OCI-LY3 (cell line): ENCODE data around the gene EDN1.

ENCODE experiments used
- H2AFZ ChIP-seq: fragments of 200-600, 300-600 bp; shearing (Covaris generic); 2 replicates; pipeline ENCODE4 v1.6.0; 2014; ENCODE audit warnings: antibody characterized with exemption, low read depth, low read length
- H3K27ac ChIP-seq: fragments of 200-600, 300-600 bp; sonication (generic); 2 replicates; pipeline ENCODE4 v1.5.1; 2014; ENCODE audit warnings: mild to moderate bottlenecking, low read length, moderate library complexity, mixed read lengths
- H3K27me3 ChIP-seq: fragments of 200-600, 300-600 bp; sonication (generic); 2 replicates; pipeline ENCODE4 v1.6.1; 2014; ENCODE audit warnings: low read depth, low read length, mixed read lengths
- H3K36me3 ChIP-seq: fragments of 200-600, 300-600 bp; sonication (generic); replicated peaks from 2 replicates; pipeline ENCODE3; 2014; ENCODE audit warnings: low read depth, low read length, mixed read lengths
- H3K4me1 ChIP-seq: fragments of 300-600, 200-600 bp; sonication (generic); 2 replicates; pipeline ENCODE4 v1.6.1; 2014; ENCODE audit warnings: low read length, mixed read lengths
- H3K4me2 ChIP-seq: fragments of 200-600, 300-600 bp; sonication (generic); 2 replicates; pipeline ENCODE4 v1.6.1; 2014; ENCODE audit warnings: low read length, mixed read lengths
- H3K4me3 ChIP-seq: fragments of 300-600, 200-600 bp; sonication (generic); 2 replicates; pipeline ENCODE4 v1.5.1; 2014; ENCODE audit warnings: antibody characterized with exemption, mild to moderate bottlenecking, low read length, moderate library complexity
- H3K79me2 ChIP-seq: fragments of 300-600, 200-600 bp; shearing (Covaris generic); 2 replicates; pipeline ENCODE4 v1.6.1; 2014; ENCODE audit warnings: mild to moderate bottlenecking, low read length, mixed read lengths
- H3K9ac ChIP-seq: fragments of 300-600, 200-600 bp; shearing (Covaris generic); 2 replicates; pipeline ENCODE4 v1.6.0; 2014; ENCODE audit warnings: mild to moderate bottlenecking, low read length, moderate library complexity
- H3K9me3 ChIP-seq: fragments of 200-600, 300-600 bp; shearing (Covaris generic); 2 replicates; pipeline ENCODE4 v1.6.1; 2014; ENCODE audit warnings: low read length, mixed read lengths; ENCODE audit not compliant: insufficient read depth
- H4K20me1 ChIP-seq: fragments of 200-600, 300-600 bp; sonication (generic); 2 replicates; pipeline ENCODE4 v1.6.1; 2016; ENCODE audit warnings: low read length, mixed read lengths; ENCODE audit not compliant: insufficient read depth
- CTCF ChIP-seq: fragments of 200-600, 300-600 bp; sonication (generic); IDR thresholded peaks from 2 replicates; pipeline ENCODE4 v1.5.1; 2014; ENCODE audit warnings: antibody characterized with exemption, low read length, low read depth
- EZH2phosphoT487 ChIP-seq: fragments of 200-600 bp; shearing (Covaris generic); IDR thresholded peaks from 2 replicates; pipeline ENCODE4 v1.6.1; 2018; ENCODE audit warnings: antibody characterized with exemption, mixed run types, low read depth

Gene EDN1

DNA sequence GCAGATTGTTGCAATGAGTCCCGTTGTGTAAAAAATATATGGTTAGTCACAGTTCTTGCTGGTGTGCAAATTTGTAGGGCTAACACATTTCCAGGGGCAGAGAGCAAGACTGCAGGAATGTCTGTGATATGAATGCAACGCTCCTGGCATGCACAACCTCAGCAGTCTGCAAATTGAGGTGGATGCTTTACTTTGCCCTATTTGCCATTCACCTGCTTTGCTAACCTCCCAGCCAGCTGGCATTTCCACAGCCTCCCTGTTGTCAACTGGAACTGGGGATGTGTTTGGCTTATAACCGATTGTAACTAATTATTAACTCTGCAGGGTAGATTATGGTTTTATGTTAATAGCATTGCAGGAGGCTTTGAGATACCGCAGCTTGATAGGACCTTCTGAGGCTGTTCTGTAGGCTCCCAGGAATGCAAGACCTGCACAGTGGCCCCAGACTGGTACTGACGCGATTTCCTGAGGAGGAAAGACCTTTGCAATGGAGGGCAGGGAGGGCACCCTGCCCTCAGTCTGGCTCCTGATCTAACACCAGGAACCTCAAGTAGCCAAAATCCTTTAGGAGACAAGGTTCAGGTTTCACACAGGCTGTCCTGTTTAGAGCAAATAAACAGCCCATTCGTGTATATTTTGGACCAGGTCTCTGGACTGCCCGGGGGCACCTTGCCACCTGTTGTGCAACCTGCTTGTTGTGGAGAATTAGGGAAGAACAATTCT is 53.4 kb downstream of the EDN1 start:
- Histone ChIP-seq H3K27me3 (peaks cover 24% of the 10 kb centered on the region), H3K4me2 (0 out of 2 replicates have a peak overlapping the region, but pooled peaks have one; percentile 1), H3K79me2 (no peaks in the 10 kb centered on the region), H3K36me3 (no peaks in the 10 kb centered on the region), H2AFZ (no peak overlapping the region), H3K4me3 (no peak overlapping the region), H4K20me1 (no peaks in the 10 kb centered on the region), H3K9ac (no peak overlapping the region), H3K27ac (no peak overlapping the region), H3K9me3 (no peaks in the 10 kb centered on the region), H3K4me1 (peaks cover 15% of the 10 kb centered on the region)
- no peak for TF ChIP-seq CTCF
- no peak for TF ChIP-seq EZH2phosphoT487

GRCh38 chr6:12344296-12344695 is 54.1 kb downstream of the EDN1 start:
- no peaks in the 10 kb centered on the region for H3K36me3 ChIP-seq
- no peak overlapping the region for H3K9ac ChIP-seq
- no peak overlapping the region for H3K4me2 ChIP-seq
- H4K20me1 ChIP-seq: no peaks in the 10 kb centered on the region
- no peak overlapping the region for H3K4me3 ChIP-seq
- H3K27me3 ChIP-seq: peaks cover 24% of the 10 kb centered on the region
- H3K9me3 ChIP-seq: no peaks in the 10 kb centered on the region
- no peak for TF ChIP-seq CTCF
- TF ChIP-seq EZH2phosphoT487: no peak
- peaks cover 15% of the 10 kb centered on the region for H3K4me1 ChIP-seq
- H2AFZ ChIP-seq: no peak overlapping the region
- H3K27ac ChIP-seq: no peak overlapping the region
- no peaks in the 10 kb centered on the region for H3K79me2 ChIP-seq

- Histone ChIP-seq H3K4me1 (peaks cover 15% of the 10 kb centered on the region), H3K4me2 (no peak overlapping the region), H3K36me3 (no peaks in the 10 kb centered on the region), H3K9ac (no peak overlapping the region), H3K4me3 (no peak overlapping the region), H2AFZ (no peak overlapping the region), H3K9me3 (no peaks in the 10 kb centered on the region), H3K27ac (no peak overlapping the region), H4K20me1 (no peaks in the 10 kb centered on the region), H3K79me2 (no peaks in the 10 kb centered on the region), H3K27me3 (peaks cover 24% of the 10 kb centered on the region)
- no peak for TF ChIP-seq CTCF
- TF ChIP-seq EZH2phosphoT487: no peak
Measured at GRCh38 chr6:12344961-12345693, 55.0 kb downstream of the EDN1 start.

DNA sequence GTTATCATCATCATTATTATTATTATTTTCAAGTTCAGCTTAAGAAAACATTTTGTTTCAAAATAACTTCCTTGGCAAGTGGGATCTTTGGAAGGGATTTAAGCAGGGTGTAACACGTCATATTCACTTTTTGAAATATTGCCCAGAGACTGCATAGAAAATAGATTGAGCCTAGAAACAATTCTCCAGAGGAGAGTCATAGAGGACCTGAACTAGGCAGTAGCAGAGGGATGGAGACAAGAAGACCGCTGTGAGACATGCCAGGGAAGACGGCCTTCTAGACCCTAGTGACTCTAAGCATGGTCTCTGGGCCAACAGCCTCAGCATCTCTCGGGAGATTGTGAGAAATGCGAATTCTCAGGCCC is 55.5 kb downstream of the EDN1 start:
- H3K4me1 ChIP-seq: peaks cover 15% of the 10 kb centered on the region
- no peaks in the 10 kb centered on the region for H4K20me1 ChIP-seq
- H3K36me3 ChIP-seq: no peaks in the 10 kb centered on the region
- H3K4me3 ChIP-seq: no peak overlapping the region
- H3K4me2 ChIP-seq: no peak overlapping the region
- peaks cover 23% of the 10 kb centered on the region for H3K27me3 ChIP-seq
- H2AFZ ChIP-seq: no peak overlapping the region
- H3K9ac ChIP-seq: no peak overlapping the region
- H3K27ac ChIP-seq: no peak overlapping the region
- no peaks in the 10 kb centered on the region for H3K9me3 ChIP-seq
- TF ChIP-seq CTCF (no peak), EZH2phosphoT487 (no peak)
- no peaks in the 10 kb centered on the region for H3K79me2 ChIP-seq
